B cell (primary cell): Measurements from ENCODE around the gene GADL1. TPM values are rescaled to one million over a fixed set of nuclear protein-coding genes. Genes with fewer than 3 reads are reported as not detected.

Experiments used
- ATAC-seq: fragments of 200-7000 bp; cut with Tn5 transposase; one replicate; pipeline ENCODE4 v1.10.0; 2021; ENCODE audit warnings: low read depth, mild to moderate bottlenecking, moderate number of reproducible peaks, moderate library complexity
- CTCF ChIA-PET: fragments of 350-600 bp; sonication (Branson Sonifier 250); formaldehyde crosslinking; loops from one replicate; lab custom pipeline; 2021; ENCODE audit warnings: antibody characterized with exemption, inconsistent platforms; lab: Charles Lee
- POLR2A ChIA-PET: fragments of 350-600 bp; sonication (Branson Sonifier 250); formaldehyde crosslinking; loops from one replicate; lab custom pipeline; 2021; ENCODE audit warnings: antibody characterized with exemption; lab: Charles Lee
- DNase-seq: peaks from one replicate; pipeline ENCODE4 v3.0.0; 2013
- H2AFZ ChIP-seq: 2 replicates; pipeline ENCODE4 v1.6.1; 2012; ENCODE audit warnings: mild to moderate bottlenecking, low read depth, low read length; ENCODE audit not compliant: insufficient read depth, poor library complexity, severe bottlenecking
- H3K27ac ChIP-seq, 2 donors: 1 replicate in 1 of 2; 2 replicates in 1 of 2; pipeline ENCODE4 v1.5.1; 2012 to 2013; ENCODE audit warnings: low read length in 2 of 2, mild to moderate bottlenecking in 2 of 2, moderate library complexity in 1 of 2
- H3K27me3 ChIP-seq, 4 experiments: fragments of 200-600 bp in 1 of 4; sonication (generic) in 1 of 4; replicated peaks in 1 of 4; 1 replicate in 2 of 4; 2 replicates in 2 of 4; pipeline versions ENCODE4 v1.6.1 to v1.7.0; 2013 to 2016; ENCODE audit warnings: low read length in 3 of 4, mild to moderate bottlenecking in 2 of 4, mixed read lengths in 1 of 4, moderate library complexity in 1 of 4; ENCODE audit not compliant: insufficient read depth in 4 of 4, control insufficient read depth in 3 of 4; ENCODE audit errors: control extremely low read depth in 1 of 4
- H3K36me3 ChIP-seq, 2 experiments: replicated peaks in 1 of 2; 1 replicate in 1 of 2; 2 replicates in 1 of 2; pipeline versions ENCODE4 v1.6.1 to v1.7.1; 2013; ENCODE audit warnings: low read length in 1 of 2; ENCODE audit not compliant: insufficient read depth in 2 of 2, control insufficient read depth in 1 of 2; ENCODE audit errors: control extremely low read depth in 1 of 2, extremely low read depth in 1 of 2
- H3K4me1 ChIP-seq, 2 donors: fragments of 200-600 bp in 1 of 2; sonication (generic) in 1 of 2; 1 replicate in 1 of 2; 2 replicates in 1 of 2; pipeline versions ENCODE4 v1.5.1 to v1.6.1; 2013 to 2017; ENCODE audit warnings: low read length in 2 of 2; ENCODE audit not compliant: control insufficient read depth in 2 of 2, insufficient read depth in 2 of 2
- H3K4me2 ChIP-seq: replicated peaks from 2 replicates; pipeline ENCODE3; 2012; ENCODE audit warnings: mild to moderate bottlenecking, low read depth, low read length; ENCODE audit not compliant: poor library complexity, severe bottlenecking
- H3K4me3 ChIP-seq, 5 experiments: fragments of 200-600 bp in 1 of 5; sonication (generic) in 1 of 5; 1 replicate in 3 of 5; 2 replicates in 2 of 5; pipeline versions ENCODE4 v1.5.1 to v1.7.0; 2011 to 2016; ENCODE audit warnings: low read length in 4 of 5, mild to moderate bottlenecking in 4 of 5, low read depth in 2 of 5, control low read depth in 1 of 5, moderate library complexity in 1 of 5; ENCODE audit not compliant: insufficient read depth in 1 of 5; ENCODE audit errors: control extremely low read depth in 1 of 5, extremely low read depth in 1 of 5
- H3K79me2 ChIP-seq: fragments of 200-600 bp; sonication (generic); one replicate; pipeline ENCODE4 v1.6.0; 2016; ENCODE audit warnings: low read length; ENCODE audit not compliant: control insufficient read depth, insufficient read depth
- H3K9ac ChIP-seq: fragments of 200-600 bp; sonication (generic); 2 replicates; pipeline ENCODE4 v1.6.1; 2017; ENCODE audit warnings: mild to moderate bottlenecking, low read length, moderate library complexity
- H3K9me3 ChIP-seq, 3 donors: one replicate each; pipeline versions ENCODE4 v1.6.1 to v1.7.1; 2013; ENCODE audit warnings: low read length in 2 of 3; ENCODE audit not compliant: control insufficient read depth in 2 of 3, insufficient read depth in 1 of 3; ENCODE audit errors: control extremely low read depth in 1 of 3
- H4K20me1 ChIP-seq: 2 replicates; pipeline ENCODE4 v1.6.0; 2012; ENCODE audit warnings: mild to moderate bottlenecking, low read length; ENCODE audit not compliant: insufficient read depth, control insufficient read depth, poor library complexity, severe bottlenecking
- H3K27ac Mint-ChIP-seq: one replicate; pipeline ENCODE4 v1.8.0; 2021; ENCODE audit warnings: mixed read lengths
- H3K27me3 Mint-ChIP-seq: one replicate; pipeline ENCODE4 v1.8.0; 2021; ENCODE audit warnings: mixed read lengths
- H3K4me1 Mint-ChIP-seq: one replicate; pipeline ENCODE4 v1.8.0; 2021; ENCODE audit warnings: mixed read lengths
- H3K4me3 Mint-ChIP-seq: one replicate; pipeline ENCODE4 v1.8.0; 2021; ENCODE audit warnings: mixed read lengths
- H3K9me3 Mint-ChIP-seq: one replicate; pipeline ENCODE4 v1.8.0; 2022; ENCODE audit warnings: mixed read lengths; ENCODE audit not compliant: insufficient read depth
- CTCF ChIP-seq: fragments of 200-600 bp; IDR thresholded peaks from one replicate; pipeline ENCODE4 v1.8.0; 2022; ENCODE audit warnings: antibody characterized with exemption, mild to moderate bottlenecking
- EZH2 ChIP-seq: IDR thresholded peaks from 2 replicates; pipeline ENCODE4 v1.6.1; 2012; ENCODE audit warnings: borderline replicate concordance, low read depth, mild to moderate bottlenecking, moderate library complexity, low read length; ENCODE audit not compliant: insufficient read depth, poor library complexity, severe bottlenecking
- WGBS: methylation state at CpG from one replicate; pipeline ENCODE4 v1.1.5; 2013; ENCODE audit warnings: missing lambda C conversion rate; ENCODE audit not compliant: insufficient coverage; 5-methylcytosine and 5-hydroxymethylcytosine counted together
- intact Hi-C: fragments of 100-400 bp; cut with micrococcal nuclease; formaldehyde crosslinking; loops from one replicate; pipeline ENCODE4 v1.10.0; 2022
- polyA plus RNA-seq: library from polyadenylated mRNA; depleted of rRNA; stranded (reverse); fragments of >200 nt; gene quantifications from 2 replicates; pipeline ENCODE4 v1.2.3, GENCODE V29; 2012
- total RNA-seq, 2 donors: library from RNA; stranded (reverse); fragments of 120-200 nt in 1 of 2; gene quantifications; 1 replicate in 1 of 2; 2 replicates in 1 of 2; pipeline versions ENCODE4 v1.2.3 to v1.2.4, GENCODE V29; 2013 to 2022

The GADL1 gene
- total and polyA plus RNA-seq, 2 donors (not counting 1 experiment from before 2014, with no cell fraction given) = not detected

GRCh38 chr3:30933478-30934207 lies 39.2 kb upstream of the GADL1 start:
- Histone ChIP-seq H3K27ac (no peak overlapping the region), H3K4me2 (no peak overlapping the region), H3K4me3 (no peak overlapping the region), H3K4me1 (no peaks in the 10 kb centered on the region), H4K20me1 (no peaks in the 10 kb centered on the region), H3K79me2 (no peaks in the 10 kb centered on the region), H2AFZ (peak overlapping the region; percentile 56), H3K27me3 (no peaks in the 10 kb centered on the region), H3K36me3 (no peaks in the 10 kb centered on the region), H3K9ac (no peak overlapping the region), H3K9me3 (no peaks in the 10 kb centered on the region)
- no peak for ATAC-seq
- Mint-ChIP-seq H3K4me1 (peaks cover 7% of the 10 kb centered on the region), H3K27me3 (peaks cover under 1% of the 10 kb centered on the region), H3K9me3 (peaks cover 4% of the 10 kb centered on the region), H3K4me3 (no peak overlapping the region), H3K27ac (no peak overlapping the region)
- DNase-seq = no peak
- CTCF ChIA-PET = no interaction called here
- no CpG with 5 or more reads among the region's 5 CpGs for WGBS
- TF ChIP-seq EZH2 (no peak), CTCF (no peak)
- intact Hi-C loops = no loop called here
- POLR2A ChIA-PET = no interaction called here

- Histone ChIP-seq H4K20me1 (no peaks in the 10 kb centered on the region), H3K79me2 (no peaks in the 10 kb centered on the region), H3K4me1 (no peaks in the 10 kb centered on the region), H3K4me3 (no peak overlapping the region), H3K4me2 (no peak overlapping the region), H3K36me3 (no peaks in the 10 kb centered on the region), H3K9ac (no peak overlapping the region), H3K9me3 (peaks cover 0 to 3% (median 0%) of the 10 kb centered on the region in 3 donors), H3K27ac (no peak overlapping the region), H3K27me3 (no peaks in the 10 kb centered on the region), H2AFZ (no peak overlapping the region)
- no peak overlapping the region for H3K4me3 Mint-ChIP-seq
- H3K27me3 Mint-ChIP-seq = no peaks in the 10 kb centered on the region
- no CpG with 5 or more reads among the region's 2 CpGs for WGBS
- intact Hi-C loops = no loop called here
- ATAC-seq = no peak
- DNase-seq = no peak
- peaks cover 4% of the 10 kb centered on the region for H3K9me3 Mint-ChIP-seq
- ChIA-PET CTCF (no interaction called here), POLR2A (no interaction called here)
- peaks cover 7% of the 10 kb centered on the region for H3K4me1 Mint-ChIP-seq
- H3K27ac Mint-ChIP-seq = no peak overlapping the region
- no peak for TF ChIP-seq EZH2
- no peak for TF ChIP-seq CTCF
These were observed 38.1 kb upstream of the GADL1 start for GRCh38 chr3:30932513-30933098.
